Fibroblast of pulmonary artery (primary cell): ENCODE measurements around the gene CLTCL1.

Experiments used
- DNase-seq: peaks from one replicate; pipeline ENCODE4 v3.0.0-alpha.2; 2010; ENCODE audit warnings: low read depth
- H3K4me3 ChIP-seq: replicated peaks from 2 replicates; pipeline ENCODE4 v1.5.1; 2011; ENCODE audit warnings: low read depth, mild to moderate bottlenecking, control low read depth, low read length, moderate library complexity
- CTCF ChIP-seq: IDR thresholded peaks from 2 replicates; pipeline ENCODE4 v1.5.1; 2011; ENCODE audit warnings: mild to moderate bottlenecking, control low read depth, low read length, inconsistent platforms; ENCODE audit errors: missing control alignments

Gene CLTCL1

GRCh38 chr22:19134176-19134831 is 157.2 kb downstream of the CLTCL1 start:
- DNase-seq, result no peak
- no peak overlapping the region for H3K4me3 ChIP-seq
- TF ChIP-seq CTCF, result no peak

DNA sequence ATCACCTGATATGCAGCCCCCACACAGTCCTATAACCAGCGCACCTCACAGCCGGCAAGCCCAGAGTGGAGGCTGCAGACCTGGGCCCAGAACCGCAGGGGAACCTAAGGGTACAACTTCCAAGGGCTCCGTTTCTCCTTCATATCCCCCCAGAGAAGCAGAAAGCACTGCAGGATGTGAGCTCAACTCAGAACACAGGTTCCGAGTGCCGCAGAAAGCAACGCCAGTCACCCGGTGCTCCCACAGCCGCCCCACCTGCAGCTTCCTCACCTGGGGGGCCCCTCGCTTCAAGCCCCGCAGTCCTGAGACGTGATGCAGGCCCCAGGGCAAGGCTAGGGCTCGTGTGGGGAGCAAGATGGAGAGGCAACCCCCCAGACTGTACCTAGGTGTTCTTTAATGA is 158.0 kb downstream of the CLTCL1 start:
- no peak for DNase-seq
- no peak overlapping the region for H3K4me3 ChIP-seq
- TF ChIP-seq CTCF, result no peak

DNA sequence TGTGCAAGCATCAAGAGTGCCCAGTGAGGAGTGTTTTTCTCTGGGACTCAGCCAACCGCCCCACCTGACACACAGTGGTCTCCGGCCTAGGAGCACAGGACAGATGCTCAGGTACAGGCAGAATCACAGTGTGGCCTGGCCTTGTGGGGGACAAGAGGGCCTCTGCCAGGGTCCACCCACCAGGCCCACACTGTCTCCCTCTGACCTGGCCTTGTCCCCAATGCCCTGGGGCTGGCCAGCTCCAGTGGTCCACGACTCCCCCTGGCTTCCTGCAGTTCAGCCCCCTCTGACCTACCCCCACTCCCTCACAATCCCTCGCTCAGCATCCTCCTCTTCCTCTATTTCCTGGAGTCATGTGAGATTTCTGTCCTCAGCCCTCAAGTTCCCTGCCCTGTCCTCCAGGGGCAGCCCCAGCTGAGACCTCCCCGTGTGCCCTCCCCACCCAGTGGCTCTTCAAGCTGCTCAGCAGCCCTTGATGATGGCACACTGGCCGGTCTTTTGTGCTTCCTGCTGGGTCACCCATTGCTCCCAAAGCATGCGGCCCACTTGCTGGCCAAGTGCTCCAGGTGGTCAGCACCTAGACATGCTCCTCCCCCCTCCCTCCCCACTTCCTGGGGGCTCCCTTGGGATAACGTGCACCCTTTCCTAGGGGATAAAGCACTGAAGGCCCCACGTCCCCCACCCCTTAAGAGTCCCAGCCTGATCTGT is 158.7 kb downstream of the CLTCL1 start:
- no peak for DNase-seq
- no peak overlapping the region for H3K4me3 ChIP-seq
- TF ChIP-seq CTCF, result no peak

- no peak overlapping the region for H3K4me3 ChIP-seq
- no peak for DNase-seq
- TF ChIP-seq CTCF, result no peak
Observed at GRCh38 chr22:19132153-19132552, 159.4 kb downstream of the CLTCL1 start.

DNA sequence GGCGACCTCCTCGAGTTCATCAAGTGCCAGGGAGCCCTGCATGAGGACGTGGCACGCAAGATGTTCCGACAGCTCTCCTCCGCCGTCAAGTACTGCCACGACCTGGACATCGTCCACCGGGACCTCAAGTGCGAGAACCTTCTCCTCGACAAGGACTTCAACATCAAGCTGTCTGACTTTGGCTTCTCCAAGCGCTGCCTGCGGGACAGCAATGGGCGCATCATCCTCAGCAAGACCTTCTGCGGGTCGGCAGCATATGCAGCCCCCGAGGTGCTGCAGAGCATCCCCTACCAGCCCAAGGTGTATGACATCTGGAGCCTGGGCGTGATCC is 159.9 kb downstream of the CLTCL1 start:
- no peak for DNase-seq
- no peak for TF ChIP-seq CTCF
- no peak overlapping the region for H3K4me3 ChIP-seq

GRCh38 chr22:19130959-19131684 is 160.4 kb downstream of the CLTCL1 start, which contains the start of gene TSSK2:
TSS of gene TSSK2 (plus strand) at chr22:19131308. CDS start at chr22:19131400, 92 bp downstream.
- no peak for TF ChIP-seq CTCF
- no peak within 1 kb of the TSS for H3K4me3 ChIP-seq
- DNase-seq, result no peak
